Left ventricle myocardium inferior (tissue), 1 donor: Measurements from ENCODE around the gene BTNL2. TPM values are rescaled to one million over a fixed set of nuclear protein-coding genes. Genes with fewer than 3 reads are reported as not detected.

ENCODE experiments used
- DNase-seq: peaks from one replicate; pipeline ENCODE4 v3.0.0-alpha.2; 2020
- H3K27ac ChIP-seq: fragments of 200-600 bp; replicated peaks from 2 replicates; pipeline ENCODE4 v1.8.0; 2021
- H3K27me3 ChIP-seq: fragments of 200-600 bp; 2 replicates; pipeline ENCODE4 v1.8.0; 2021; ENCODE audit warnings: low read depth
- H3K36me3 ChIP-seq: fragments of 200-600 bp; 2 replicates; pipeline ENCODE4 v1.8.0; 2021
- H3K4me1 ChIP-seq: fragments of 200-600 bp; 2 replicates; pipeline ENCODE4 v1.8.0; 2021
- H3K4me3 ChIP-seq: fragments of 200-600 bp; 2 replicates; pipeline ENCODE4 v1.8.0; 2021; ENCODE audit warnings: mild to moderate bottlenecking, moderate library complexity
- H3K9me3 ChIP-seq: fragments of 200-600 bp; replicated peaks from 2 replicates; pipeline ENCODE4 v1.8.0; 2021
- CTCF ChIP-seq: fragments of 200-600 bp; IDR thresholded peaks from 2 replicates; pipeline ENCODE4 v1.8.0; 2021; ENCODE audit warnings: antibody characterized with exemption, mild to moderate bottlenecking, borderline replicate concordance
- intact Hi-C: fragments of 100-400 bp; cut with micrococcal nuclease; formaldehyde crosslinking; loops from one replicate; pipeline ENCODE4 v1.11.0; 2022
- total RNA-seq: library from RNA; stranded (reverse); fragmentation: NEBNext Ultra II Directional; extraction: Animal tissue kit (Norgen Biotek cat#: 25700); gene quantifications from one replicate; pipeline ENCODE4 v1.2.1, GENCODE V29; 2021
- donor health status: DM: no; HTN: yes; CAD: no; lungs with severe emphysema.

The BTNL2 gene
- total RNA-seq, 1 donor from 2014 or later = not detected

- TF ChIP-seq CTCF = peak; percentile 97
- Histone ChIP-seq H3K4me1 (peaks cover 5% of the 10 kb centered on the region), H3K9me3 (no peaks in the 10 kb centered on the region), H3K27ac (no peak overlapping the region), H3K27me3 (peaks cover 84% of the 10 kb centered on the region), H3K4me3 (no peak overlapping the region), H3K36me3 (no peaks in the 10 kb centered on the region)
- peak; percentile 71 for DNase-seq
- intact Hi-C loops = loop anchor here (5.0 kb wide), 1 partner anchor 374 kb away; no protein-coding TSS in a partner anchor
Measured at GRCh38 chr6:32413427-32414047, 6.6 kb upstream of the BTNL2 start.

DNA sequence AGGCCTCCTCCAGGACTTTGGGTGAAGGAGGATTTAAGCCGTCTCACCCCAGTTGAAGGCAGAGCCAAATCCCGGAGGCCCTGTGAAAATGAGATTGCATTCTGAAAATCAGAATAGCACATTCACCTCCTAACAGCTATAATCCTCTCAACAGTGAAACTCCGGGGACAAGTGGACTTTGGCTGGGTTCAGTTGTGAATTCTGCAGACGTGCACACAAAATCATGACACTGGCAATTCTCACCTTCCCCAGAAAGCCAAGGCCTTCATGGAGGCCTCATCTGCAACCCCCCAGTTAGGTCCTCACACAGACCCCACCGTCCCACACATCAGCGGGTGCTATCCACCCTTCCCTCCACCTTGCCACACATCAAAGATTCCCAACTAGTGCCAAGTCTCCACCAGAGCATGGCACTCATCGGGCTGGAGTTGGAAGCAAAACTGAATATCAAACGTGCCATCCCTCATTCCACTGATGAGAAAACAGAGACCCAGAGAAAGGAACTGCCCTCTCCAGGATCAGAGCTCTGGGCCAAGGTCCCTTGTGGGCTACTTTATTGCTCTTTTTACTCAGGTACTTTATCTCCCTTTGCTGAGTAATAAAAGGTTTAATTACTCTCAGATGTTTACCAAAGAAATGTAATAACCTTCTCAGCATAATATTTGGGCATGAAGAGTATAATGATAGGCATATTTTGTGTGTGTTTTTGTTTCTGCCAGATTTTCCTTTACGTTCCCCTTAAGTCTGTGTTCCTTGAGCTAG lies 4.8 kb upstream of the BTNL2 start:
- peaks cover 5% of the 10 kb centered on the region for H3K4me1 ChIP-seq
- no peak for DNase-seq
- no peak overlapping the region for H3K4me3 ChIP-seq
- no peak for TF ChIP-seq CTCF
- no peak overlapping the region for H3K27ac ChIP-seq
- peaks cover 84% of the 10 kb centered on the region for H3K27me3 ChIP-seq
- H3K36me3 ChIP-seq = no peaks in the 10 kb centered on the region
- intact Hi-C loops = loop anchor here (5.0 kb wide), 1 partner anchor 376 kb away; no protein-coding TSS in a partner anchor
- no peaks in the 10 kb centered on the region for H3K9me3 ChIP-seq

DNA sequence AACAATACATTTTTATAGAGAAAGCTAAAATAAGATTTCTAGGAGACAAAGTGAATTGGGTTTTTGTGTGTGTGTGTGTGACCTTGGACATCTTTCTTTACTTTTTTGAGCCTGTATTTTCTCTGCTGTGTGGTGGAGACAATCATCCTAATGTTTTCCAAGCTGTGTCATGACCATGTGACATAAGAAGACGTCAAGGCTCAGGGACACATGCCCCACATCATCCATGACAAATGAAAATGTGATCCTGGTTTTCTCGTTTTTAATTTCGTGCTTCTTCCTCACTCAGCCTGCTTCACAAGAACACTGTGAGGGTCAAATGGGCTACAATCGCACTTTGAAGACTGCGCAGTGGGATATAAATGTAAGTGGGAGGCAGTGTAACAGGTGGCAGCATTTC lies 3.9 kb upstream of the BTNL2 start:
- Histone ChIP-seq H3K4me3 (no peak overlapping the region), H3K4me1 (peaks cover 5% of the 10 kb centered on the region), H3K9me3 (no peaks in the 10 kb centered on the region), H3K27ac (no peak overlapping the region), H3K27me3 (peaks cover 84% of the 10 kb centered on the region), H3K36me3 (no peaks in the 10 kb centered on the region)
- TF ChIP-seq CTCF = no peak
- intact Hi-C loops = loop anchor here (5.0 kb wide), 1 partner anchor 376 kb away; no protein-coding TSS in a partner anchor
- no peak for DNase-seq

- H3K9me3 ChIP-seq = no peaks in the 10 kb centered on the region
- DNase-seq = no peak
- no peaks in the 10 kb centered on the region for H3K36me3 ChIP-seq
- peaks cover 82% of the 10 kb centered on the region for H3K27me3 ChIP-seq
- no peaks in the 10 kb centered on the region for H3K4me1 ChIP-seq
- intact Hi-C loops = no loop called here
- no peak overlapping the region for H3K4me3 ChIP-seq
- no peak overlapping the region for H3K27ac ChIP-seq
- TF ChIP-seq CTCF = no peak
Measured at GRCh38 chr6:32406197-32406596, 784 bp downstream of the BTNL2 start.

DNA sequence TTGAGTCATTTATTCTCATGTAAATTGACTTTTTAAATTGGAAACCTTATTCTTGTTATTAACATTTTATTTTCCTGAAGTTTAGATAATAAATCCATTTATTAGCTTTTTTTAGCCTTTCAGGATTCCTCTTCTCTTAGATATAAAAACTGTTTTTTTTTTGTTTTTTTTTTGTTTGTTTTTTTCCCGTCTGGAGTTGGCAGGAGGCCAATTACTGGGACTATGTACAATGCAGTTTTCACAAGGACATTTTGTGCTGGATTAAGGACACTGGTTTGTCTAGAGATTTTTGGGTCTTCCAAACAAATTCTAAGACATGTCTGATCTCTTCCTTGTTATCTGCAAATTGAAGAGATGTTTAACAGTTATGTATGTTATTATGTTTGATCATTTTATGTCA lies 1.3 kb downstream of the BTNL2 start:
- Histone ChIP-seq H3K36me3 (no peaks in the 10 kb centered on the region), H3K4me3 (no peak overlapping the region), H3K27ac (no peak overlapping the region), H3K4me1 (no peaks in the 10 kb centered on the region), H3K9me3 (no peaks in the 10 kb centered on the region), H3K27me3 (peaks cover 80% of the 10 kb centered on the region)
- TF ChIP-seq CTCF = no peak
- DNase-seq = no peak
- intact Hi-C loops = no loop called here
